HepG2 (cell line): ENCODE data around the gene MGARP. TPM values are rescaled to one million over a fixed set of nuclear protein-coding genes. Genes with fewer than 3 reads are reported as not detected.

Source experiments
- HDAC1 ChIP-seq: sonication (generic); formaldehyde crosslinking; IDR thresholded peaks from 2 replicates; pipeline ENCODE4 v1.5.1; 2020; ENCODE audit warnings: mild to moderate bottlenecking, missing genetic modification reagents
- NRL ChIP-seq: sonication (generic); formaldehyde crosslinking; IDR thresholded peaks from 2 replicates; pipeline ENCODE4 v1.5.0; 2020; ENCODE audit warnings: missing genetic modification reagents, mild to moderate bottlenecking, moderate library complexity, borderline replicate concordance
- PAF1 ChIP-seq: IDR thresholded peaks from 2 replicates; pipeline ENCODE4 v1.6.1; 2016; ENCODE audit warnings: missing genetic modification reagents, missing compliant biosample characterization
- PCBP1 ChIP-seq: fragments of 200-400 bp; formaldehyde crosslinking; IDR thresholded peaks from 2 replicates; pipeline ENCODE4 v1.6.1; 2017; ENCODE audit warnings: mild to moderate bottlenecking, low read depth, low read length, borderline replicate concordance
- PHF8 ChIP-seq: sonication (generic); formaldehyde crosslinking; IDR thresholded peaks from 2 replicates; pipeline ENCODE4 v1.5.0; 2020; ENCODE audit warnings: missing genetic modification reagents
- RAD21 ChIP-seq: fragments of 450-650 bp; formaldehyde crosslinking; IDR thresholded peaks from 2 replicates; pipeline ENCODE4 v1.5.0; 2020; ENCODE audit warnings: mild to moderate bottlenecking
- RARG ChIP-seq: sonication (generic); formaldehyde crosslinking; IDR thresholded peaks from 2 replicates; pipeline ENCODE4 v1.4.0; 2020; ENCODE audit warnings: low read depth, mild to moderate bottlenecking, missing genetic modification reagents
- REPIN1 ChIP-seq: sonication (generic); formaldehyde crosslinking; IDR thresholded peaks from 2 replicates; pipeline ENCODE4 v1.8.0; 2022; ENCODE audit warnings: missing genetic modification reagents, low read depth, mild to moderate bottlenecking, borderline replicate concordance
- SMAD3 ChIP-seq: sonication (generic); formaldehyde crosslinking; IDR thresholded peaks from 2 replicates; pipeline ENCODE4 v1.4.0; 2020; ENCODE audit warnings: missing genetic modification reagents
- SPEN ChIP-seq: sonication (generic); formaldehyde crosslinking; IDR thresholded peaks from 2 replicates; pipeline ENCODE4 v1.5.1; 2020; ENCODE audit warnings: low read depth, mild to moderate bottlenecking, missing genetic modification reagents
- TRIM24 ChIP-seq: sonication (generic); formaldehyde crosslinking; IDR thresholded peaks from 2 replicates; pipeline ENCODE4 v1.8.0; 2022; ENCODE audit warnings: mild to moderate bottlenecking, missing genetic modification reagents
- ZBTB20 ChIP-seq: sonication (generic); formaldehyde crosslinking; IDR thresholded peaks from 2 replicates; pipeline ENCODE4 v1.8.1; 2023; ENCODE audit warnings: missing genetic modification reagents, low read depth, mild to moderate bottlenecking, borderline replicate concordance
- ZMYM3 ChIP-seq: sonication (generic); formaldehyde crosslinking; IDR thresholded peaks from 2 replicates; pipeline ENCODE4 v1.5.1; 2020; ENCODE audit warnings: mild to moderate bottlenecking, missing genetic modification reagents
- ZNF143 ChIP-seq: sonication (generic); formaldehyde crosslinking; IDR thresholded peaks from 2 replicates; pipeline ENCODE4 v1.4.0; 2020; ENCODE audit warnings: missing genetic modification reagents
- ZNF263 ChIP-seq: sonication (generic); formaldehyde crosslinking; IDR thresholded peaks from 2 replicates; pipeline ENCODE4 v1.4.0; 2020; ENCODE audit warnings: missing genetic modification reagents
- ZNF296 ChIP-seq: sonication (generic); formaldehyde crosslinking; conservative IDR thresholded peaks from 2 replicates; pipeline ENCODE4 v1.5.0; 2020; ENCODE audit warnings: mild to moderate bottlenecking, missing genetic modification reagents
- ZNF781 ChIP-seq: sonication (generic); formaldehyde crosslinking; IDR thresholded peaks from 2 replicates; pipeline ENCODE4 v1.5.1; 2020; ENCODE audit warnings: borderline replicate concordance, mild to moderate bottlenecking, missing genetic modification reagents; ENCODE audit errors: not compliant biosample characterization
- ZNF790 ChIP-seq: sonication (generic); formaldehyde crosslinking; IDR thresholded peaks from 2 replicates; pipeline ENCODE4 v1.8.0; 2022; ENCODE audit warnings: missing genetic modification reagents, mild to moderate bottlenecking, borderline replicate concordance
- ZZZ3 ChIP-seq: sonication (generic); formaldehyde crosslinking; IDR thresholded peaks from 2 replicates; pipeline ENCODE4 v1.4.0; 2020; ENCODE audit warnings: missing genetic modification reagents, mild to moderate bottlenecking, borderline replicate concordance
- polyA plus RNA-seq, 8 experiments: library from polyadenylated mRNA; depleted of rRNA in 3 of 8; stranded (reverse) in 7 of 8; unstranded in 1 of 8; fragments of >200 nt; fragmentation: Illumina TruSeq in 4 of 8; extraction: Trizol in 4 of 8; gene quantifications; 2 replicates each; pipeline versions ENCODE4 v1.2.1 to v1.2.3, GENCODE V29; 2011 to 2016; ENCODE audit warnings: low read depth in 4 of 8, missing spikeins in 1 of 8, mixed read lengths in 1 of 8; ENCODE audit not compliant: insufficient read depth in 1 of 8
- total RNA-seq, 5 experiments: library from RNA; depleted of rRNA; stranded (reverse); fragments of >200 nt; fragmentation: Illumina TruSeq; extraction: Trizol; gene quantifications; 2 replicates each; pipeline ENCODE4 v1.2.3, GENCODE V29; 2016; ENCODE audit warnings: low read depth in 1 of 5
- TF ChIP-seq, protein P1 (sequence below): sonication (generic); formaldehyde crosslinking; IDR thresholded peaks from 2 replicates; pipeline ENCODE4 v1.4.0; 2020; ENCODE audit warnings: missing genetic modification reagents
- TF ChIP-seq, protein P2 (sequence below): sonication (generic); formaldehyde crosslinking; conservative IDR thresholded peaks from 2 replicates; pipeline ENCODE4 v1.4.0; 2020; ENCODE audit warnings: mild to moderate bottlenecking, missing genetic modification reagents, moderate library complexity
- TF ChIP-seq, protein P3 (sequence below): sonication (generic); formaldehyde crosslinking; IDR thresholded peaks from 2 replicates; pipeline ENCODE4 v1.5.1; 2020; ENCODE audit warnings: mild to moderate bottlenecking, missing genetic modification reagents

The MGARP gene
- total and polyA plus RNA-seq, 2 of the 13 experiments (the other 11 are each of a cell fraction or from before 2014, with no cell fraction given), result 0.11 to 0.13 TPM

DNA sequence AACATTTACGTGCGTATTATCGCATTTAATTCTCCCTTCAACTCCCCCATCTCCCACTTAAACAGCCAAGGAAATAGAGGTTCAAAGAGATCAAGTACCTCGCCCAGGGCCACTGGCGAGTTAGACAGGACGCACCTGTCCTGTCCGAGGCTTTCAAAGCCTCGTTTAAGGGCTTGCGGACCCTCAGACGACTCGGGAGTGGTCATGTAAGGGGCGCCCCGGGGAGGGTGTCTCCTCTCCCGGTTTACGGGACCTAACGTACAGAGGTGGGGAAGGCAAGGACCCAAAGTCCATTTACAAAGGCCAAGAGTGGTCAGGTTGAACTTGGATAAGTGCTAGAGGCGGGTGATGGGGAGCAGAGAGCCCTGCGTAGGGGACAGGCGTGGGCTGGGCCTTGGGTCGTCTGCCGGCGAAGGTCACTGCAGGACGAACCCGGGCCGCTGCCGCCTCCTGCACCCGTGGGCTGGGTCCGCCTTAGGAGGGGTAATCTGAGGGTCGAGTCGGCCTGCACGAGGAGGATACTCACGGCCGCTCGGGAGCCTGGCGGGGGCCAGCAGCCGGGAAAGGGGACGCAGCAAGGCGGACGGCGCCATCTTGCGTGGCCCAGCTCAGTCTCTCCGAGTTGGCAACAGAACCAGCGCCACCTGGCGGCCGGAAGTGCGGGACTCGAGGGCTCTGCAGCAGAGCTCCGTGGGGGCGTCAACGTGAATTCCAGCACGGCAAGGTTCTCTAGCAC is 15.3 kb upstream of the MGARP start (continued):
- TF ChIP-seq TRIM24 (CRISPR knock-in tag) (no peak), PAF1 (CRISPR knock-in tag) (no peak), HDAC1 (CRISPR knock-in tag) (peak; percentile 77; the same call in 1 of the 2 replicates), SPEN (CRISPR knock-in tag) (peak; percentile 69; the same call in 1 of the 2 replicates), ZBTB20 (no peak), ZNF296 (0 out of 2 replicates have a peak, but pooled peaks have one; percentile 31), REPIN1 (CRISPR knock-in tag) (peak; percentile 91; the same call in 1 of the 2 replicates), ZNF263 (CRISPR knock-in tag) (peak; percentile 70), ZNF781 (CRISPR knock-in tag) (peak; percentile 18), ZZZ3 (CRISPR knock-in tag) (no peak), PHF8 (CRISPR knock-in tag) (peak; percentile 98), RAD21 (CRISPR knock-in tag) (peak; percentile 89), NRL (CRISPR knock-in tag) (peak; percentile 91), ZMYM3 (CRISPR knock-in tag) (peak; percentile 41; the same call in 1 of the 2 replicates), ZNF790 (CRISPR knock-in tag) (peak; percentile 77; the same call in 1 of the 2 replicates), SMAD3 (CRISPR knock-in tag) (no peak), PCBP1 (0 out of 2 replicates have a peak, but pooled peaks have one; percentile 65), RARG (peak; percentile 87; the same call in 1 of the 2 replicates), ZNF143 (peak; percentile 30; the same call in 1 of the 2 replicates)
- TF ChIP-seq, protein P1, sequence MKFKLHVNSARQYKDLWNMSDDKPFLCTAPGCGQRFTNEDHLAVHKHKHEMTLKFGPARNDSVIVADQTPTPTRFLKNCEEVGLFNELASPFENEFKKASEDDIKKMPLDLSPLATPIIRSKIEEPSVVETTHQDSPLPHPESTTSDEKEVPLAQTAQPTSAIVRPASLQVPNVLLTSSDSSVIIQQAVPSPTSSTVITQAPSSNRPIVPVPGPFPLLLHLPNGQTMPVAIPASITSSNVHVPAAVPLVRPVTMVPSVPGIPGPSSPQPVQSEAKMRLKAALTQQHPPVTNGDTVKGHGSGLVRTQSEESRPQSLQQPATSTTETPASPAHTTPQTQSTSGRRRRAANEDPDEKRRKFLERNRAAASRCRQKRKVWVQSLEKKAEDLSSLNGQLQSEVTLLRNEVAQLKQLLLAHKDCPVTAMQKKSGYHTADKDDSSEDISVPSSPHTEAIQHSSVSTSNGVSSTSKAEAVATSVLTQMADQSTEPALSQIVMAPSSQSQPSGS (CRISPR knock-in tag), result peak; percentile 70
- TF ChIP-seq, protein P2, sequence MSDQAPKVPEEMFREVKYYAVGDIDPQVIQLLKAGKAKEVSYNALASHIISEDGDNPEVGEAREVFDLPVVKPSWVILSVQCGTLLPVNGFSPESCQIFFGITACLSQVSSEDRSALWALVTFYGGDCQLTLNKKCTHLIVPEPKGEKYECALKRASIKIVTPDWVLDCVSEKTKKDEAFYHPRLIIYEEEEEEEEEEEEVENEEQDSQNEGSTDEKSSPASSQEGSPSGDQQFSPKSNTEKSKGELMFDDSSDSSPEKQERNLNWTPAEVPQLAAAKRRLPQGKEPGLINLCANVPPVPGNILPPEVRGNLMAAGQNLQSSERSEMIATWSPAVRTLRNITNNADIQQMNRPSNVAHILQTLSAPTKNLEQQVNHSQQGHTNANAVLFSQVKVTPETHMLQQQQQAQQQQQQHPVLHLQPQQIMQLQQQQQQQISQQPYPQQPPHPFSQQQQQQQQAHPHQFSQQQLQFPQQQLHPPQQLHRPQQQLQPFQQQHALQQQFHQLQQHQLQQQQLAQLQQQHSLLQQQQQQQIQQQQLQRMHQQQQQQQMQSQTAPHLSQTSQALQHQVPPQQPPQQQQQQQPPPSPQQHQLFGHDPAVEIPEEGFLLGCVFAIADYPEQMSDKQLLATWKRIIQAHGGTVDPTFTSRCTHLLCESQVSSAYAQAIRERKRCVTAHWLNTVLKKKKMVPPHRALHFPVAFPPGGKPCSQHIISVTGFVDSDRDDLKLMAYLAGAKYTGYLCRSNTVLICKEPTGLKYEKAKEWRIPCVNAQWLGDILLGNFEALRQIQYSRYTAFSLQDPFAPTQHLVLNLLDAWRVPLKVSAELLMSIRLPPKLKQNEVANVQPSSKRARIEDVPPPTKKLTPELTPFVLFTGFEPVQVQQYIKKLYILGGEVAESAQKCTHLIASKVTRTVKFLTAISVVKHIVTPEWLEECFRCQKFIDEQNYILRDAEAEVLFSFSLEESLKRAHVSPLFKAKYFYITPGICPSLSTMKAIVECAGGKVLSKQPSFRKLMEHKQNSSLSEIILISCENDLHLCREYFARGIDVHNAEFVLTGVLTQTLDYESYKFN (CRISPR knock-in tag), result peak; percentile 44; the same call in 1 of the 2 replicates
- TF ChIP-seq, protein P3, sequence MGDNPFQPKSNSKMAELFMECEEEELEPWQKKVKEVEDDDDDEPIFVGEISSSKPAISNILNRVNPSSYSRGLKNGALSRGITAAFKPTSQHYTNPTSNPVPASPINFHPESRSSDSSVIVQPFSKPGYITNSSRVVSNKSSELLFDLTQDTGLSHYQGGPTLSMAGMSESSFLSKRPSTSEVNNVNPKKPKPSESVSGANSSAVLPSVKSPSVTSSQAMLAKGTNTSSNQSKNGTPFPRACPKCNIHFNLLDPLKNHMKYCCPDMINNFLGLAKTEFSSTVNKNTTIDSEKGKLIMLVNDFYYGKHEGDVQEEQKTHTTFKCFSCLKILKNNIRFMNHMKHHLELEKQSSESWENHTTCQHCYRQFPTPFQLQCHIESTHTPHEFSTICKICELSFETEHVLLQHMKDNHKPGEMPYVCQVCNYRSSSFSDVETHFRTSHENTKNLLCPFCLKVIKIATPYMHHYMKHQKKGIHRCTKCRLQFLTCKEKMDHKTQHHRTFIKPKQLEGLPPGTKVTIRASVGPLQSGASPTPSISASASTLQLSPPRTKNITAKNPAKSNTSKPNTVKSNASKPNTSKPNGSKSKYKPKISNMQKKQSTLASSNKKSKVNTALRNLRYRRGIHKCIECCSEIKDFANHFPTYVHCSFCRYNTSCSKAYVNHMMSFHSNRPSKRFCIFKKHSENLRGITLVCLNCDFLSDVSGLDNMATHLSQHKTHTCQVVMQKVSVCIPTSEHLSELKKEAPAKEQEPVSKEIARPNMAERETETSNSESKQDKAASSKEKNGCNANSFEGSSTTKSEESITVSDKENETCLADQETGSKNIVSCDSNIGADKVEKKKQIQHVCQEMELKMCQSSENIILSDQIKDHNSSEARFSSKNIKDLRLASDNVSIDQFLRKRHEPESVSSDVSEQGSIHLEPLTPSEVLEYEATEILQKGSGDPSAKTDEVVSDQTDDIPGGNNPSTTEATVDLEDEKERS (CRISPR knock-in tag), result peak; percentile 63; the same call in 1 of the 2 replicates
